ENCODE data around the gene ABI3BP.
A peak's percentile ranks its signal among the peaks of the same experiment; 100 is the strongest.
"Not testable (repeated sequence)": the region's sequence is repeated elsewhere in the genome, so short reads cannot be mapped to it uniquely, and the experiment has no call there.

The ABI3BP gene

GRCh38 chr3:100993309-100993708 lies at the start of gene ABI3BP:
TSS of gene ABI3BP (minus strand) at chr3:100993421. CDS start at chr3:100993384, 37 bp downstream.
- peak within 1 kb of the TSS; percentile 2 to 41 (median 18) for H3K4me3 ChIP-seq
- H3K27ac ChIP-seq = peak within 1 kb of the TSS in 17 of 21 experiments; percentile 3 to 80 (median 56)

- Histone ChIP-seq H3K4me3 (no peak overlapping the region), H3K27ac (no peak overlapping the region)
Measured at GRCh38 chr3:101039285-101039684, 46.1 kb upstream of the ABI3BP start.

- H3K27ac ChIP-seq = no peak overlapping the region
- H3K4me3 ChIP-seq = no peak overlapping the region
Measured at GRCh38 chr3:101038880-101039279, 45.7 kb upstream of the ABI3BP start.

GRCh38 chr3:101038393-101038792 lies 45.2 kb upstream of the ABI3BP start:
- H3K27ac ChIP-seq = no peak overlapping the region
- H3K4me3 ChIP-seq = no peak overlapping the region

GRCh38 chr3:101037613-101038012 lies 44.4 kb upstream of the ABI3BP start:
- Histone ChIP-seq H3K4me3 (no peak overlapping the region), H3K27ac (no peak overlapping the region)

GRCh38 chr3:101036676-101037075 lies 43.5 kb upstream of the ABI3BP start:
- Histone ChIP-seq H3K27ac (peak overlapping the region in 3 of 21 experiments; percentile 50 to 54 (median 53)), H3K4me3 (no peak overlapping the region)

- H3K4me3 ChIP-seq = no peak overlapping the region
- H3K27ac ChIP-seq = peak overlapping the region in 3 of 21 experiments; percentile 54 to 61 (median 57)
Measured at GRCh38 chr3:101036213-101036618, 43.0 kb upstream of the ABI3BP start.

- no peak overlapping the region for H3K4me3 ChIP-seq
Measured at GRCh38 chr3:101027286-101027685, 34.1 kb upstream of the ABI3BP start.

GRCh38 chr3:101026881-101027280 lies 33.7 kb upstream of the ABI3BP start:
- no peak overlapping the region for H3K27ac ChIP-seq

More at GRCh38 chr3:101027286-101027685, 34.1 kb upstream of the ABI3BP start:
- no peak overlapping the region for H3K27ac ChIP-seq

GRCh38 chr3:101026244-101026643 lies 33.0 kb upstream of the ABI3BP start:
- Histone ChIP-seq H3K27ac (no peak overlapping the region), H3K4me3 (no peak overlapping the region)

More at GRCh38 chr3:101026881-101027280, 33.7 kb upstream of the ABI3BP start:
- H3K4me3 ChIP-seq = no peak overlapping the region

GRCh38 chr3:101020351-101021015 lies 27.3 kb upstream of the ABI3BP start:
- Histone ChIP-seq H3K4me3 (no peak overlapping the region), H3K27ac (no peak overlapping the region)

- H3K4me3 ChIP-seq = no peak overlapping the region
- peak overlapping the region in 3 of 21 experiments; percentile 47 to 57 (median 49) for H3K27ac ChIP-seq
Measured at GRCh38 chr3:101017017-101017416, 23.8 kb upstream of the ABI3BP start.

- not testable (repeated sequence) for H3K27ac ChIP-seq, H3K4me3 ChIP-seq
Measured at GRCh38 chr3:101012312-101012711, 19.1 kb upstream of the ABI3BP start.

- Histone ChIP-seq H3K4me3 (no peak overlapping the region), H3K27ac (peak overlapping the region in 12 of 21 experiments; percentile 1 to 86 (median 48))
Measured at GRCh38 chr3:101011136-101011535, 17.9 kb upstream of the ABI3BP start.

- H3K27ac ChIP-seq = peak overlapping the region in 10 of 21 experiments; percentile 1 to 86 (median 58)
Measured at GRCh38 chr3:101010296-101010695, 17.1 kb upstream of the ABI3BP start.

GRCh38 chr3:101009386-101009785 lies 16.2 kb upstream of the ABI3BP start:
- no peak overlapping the region for H3K4me3 ChIP-seq

More at GRCh38 chr3:101010296-101010695, 17.1 kb upstream of the ABI3BP start:
- no peak overlapping the region for H3K4me3 ChIP-seq

GRCh38 chr3:100999160-100999559 lies 5.9 kb upstream of the ABI3BP start:
- no peak overlapping the region for H3K27ac ChIP-seq
- no peak overlapping the region for H3K4me3 ChIP-seq

More at GRCh38 chr3:101009386-101009785, 16.2 kb upstream of the ABI3BP start:
- peak overlapping the region in 10 of 21 experiments; percentile 1 to 81 (median 51) for H3K27ac ChIP-seq

GRCh38 chr3:100994809-100995208 lies 1.6 kb upstream of the ABI3BP start:
- Histone ChIP-seq H3K4me3 (no peak overlapping the region), H3K27ac (no peak overlapping the region)

- H3K4me3 ChIP-seq = no peak overlapping the region
- peak overlapping the region in 2 of 21 experiments; percentile 42 to 70 for H3K27ac ChIP-seq
Measured at GRCh38 chr3:100994187-100994586, 966 bp upstream of the ABI3BP start.

- peak overlapping the region in 17 of 21 experiments; percentile 3 to 80 (median 56) for H3K27ac ChIP-seq
- peak overlapping the region; percentile 2 to 41 (median 18) for H3K4me3 ChIP-seq
Measured at GRCh38 chr3:100992231-100993012, 799 bp downstream of the ABI3BP start.

- peak overlapping the region in 1 of 21 experiments; percentile 11 for H3K27ac ChIP-seq
- H3K4me3 ChIP-seq = no peak overlapping the region
Measured at GRCh38 chr3:100988080-100988479, 5.1 kb downstream of the ABI3BP start.
